LHCN-M2 (cell line): Measurements from ENCODE around the gene AMER2. TPM values are rescaled to one million over a fixed set of nuclear protein-coding genes. Genes with fewer than 3 reads are reported as not detected.

Experiments
- total RNA-seq: library from RNA; depleted of rRNA; stranded (reverse); fragments of >200 nt; gene quantifications from 2 replicates; pipeline ENCODE4 v1.2.3, GENCODE V29; 2014; rRNA removed

The AMER2 gene
- total RNA-seq, 1 experiment from 2014 or later = not detected

Other genes starting within 250 kb of the AMER2 start
- not detected in 2 replicates for gene PABPC3, start 76.2 kb downstream of the AMER2 start, total RNA-seq
- 34.0 and 34.8 TPM in 2 replicates for gene MTMR6, start 115.2 kb upstream of the AMER2 start, total RNA-seq
- gene NUP58, start 129.3 kb upstream of the AMER2 start, total RNA-seq = 90.0 and 91.1 TPM in 2 replicates
- 1.2 and 1.3 TPM in 2 replicates for gene ATP8A2, start 199.7 kb upstream of the AMER2 start, total RNA-seq